Measurements from ENCODE around the gene DUS1L.

GRCh38 chr17:82055965-82056728, 9.5 kb downstream of the DUS1L start:
- no peak for TF ChIP-seq CTCF (IDR thresholded peaks at IDR 0.05)
- no peak for TF ChIP-seq ZFX (IDR thresholded peaks at IDR 0.05; ENCODE audit: borderline replicate concordance)

All from 22Rv1 (cell line).